T47D (cell line): ENCODE results near the gene C2CD3.
"Not testable (repeated sequence)": the region's sequence is repeated elsewhere in the genome, so short reads cannot be mapped to it uniquely, and the experiment has no call there.

Experiments used
- DNase-seq, 2 experiments: peaks; one replicate each; pipeline versions ENCODE4 v3.0.0 to v3.0.0-alpha.2; 2011 to 2012; ENCODE audit warnings: low read depth in 1 of 2, low spot score in 1 of 2
- JUND ChIP-seq: IDR thresholded peaks from 2 replicates; pipeline ENCODE4 v1.6.1; 2012; ENCODE audit warnings: low read depth
- in situ Hi-C: cut with HindIII; loops from 2 replicates; pipeline ENCODE4 v1.10.0; 2016; ENCODE audit warnings: low sequenced_read_pairs, low pct_unique_long_range_greater_than_20kb

The C2CD3 gene

DNA sequence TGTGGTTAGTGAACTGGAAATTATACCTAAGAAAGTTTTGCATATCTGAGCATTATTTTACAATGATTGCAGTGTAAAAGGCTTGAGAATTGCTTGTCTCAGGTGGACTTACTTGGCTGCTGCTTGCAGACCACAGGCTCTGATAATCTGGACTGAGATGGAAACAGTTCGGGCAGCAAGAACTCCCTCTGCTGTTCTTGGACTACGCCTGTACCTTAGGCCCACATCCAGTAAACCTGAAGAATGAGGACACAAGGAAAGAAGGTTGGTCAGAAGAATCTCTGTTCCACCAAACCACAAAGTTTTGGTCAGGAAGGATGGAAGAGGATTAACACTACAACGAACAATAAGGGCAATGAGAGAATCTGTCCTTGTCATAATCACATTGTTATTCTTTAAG lies 80.1 kb downstream of the C2CD3 start:
- in situ Hi-C loops, result no loop called here
- TF ChIP-seq JUND, result no peak
- peak in 1 of 2 experiments; percentile 59 for DNase-seq

DNA sequence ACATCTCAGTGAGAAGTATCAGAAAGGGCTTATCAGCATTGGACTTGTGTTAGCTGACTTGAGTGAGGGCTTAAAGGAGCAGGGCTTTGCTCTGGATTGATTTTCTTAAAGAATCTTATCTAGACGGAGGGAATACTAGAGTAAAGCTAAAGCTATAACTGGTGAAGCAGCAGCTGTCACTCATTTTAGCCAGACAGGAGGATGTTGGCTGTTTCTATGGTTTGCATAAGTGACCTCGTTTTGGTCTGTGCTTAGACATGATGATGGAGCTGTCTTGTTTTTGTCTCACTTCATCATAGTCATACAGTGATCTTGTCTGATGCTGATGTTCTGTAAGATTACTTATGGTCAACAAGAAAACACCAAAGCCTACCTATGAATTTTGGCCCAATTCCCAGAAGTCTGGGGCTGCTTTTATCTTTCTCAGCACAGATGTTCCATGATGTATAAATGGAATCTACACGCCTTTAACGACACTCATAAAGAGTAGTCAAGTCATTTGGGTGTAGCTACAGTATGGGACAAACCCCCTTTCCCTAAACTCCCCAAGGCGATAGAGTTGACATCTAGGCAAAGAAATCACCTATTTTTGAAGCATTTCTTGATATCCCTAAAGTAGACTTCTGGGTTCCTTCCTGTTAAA lies 84.4 kb downstream of the C2CD3 start:
- TF ChIP-seq JUND, result no peak
- in situ Hi-C loops, result no loop called here
- no peak for DNase-seq

GRCh38 chr11:74085542-74085892 lies 85.3 kb downstream of the C2CD3 start:
- DNase-seq, result no peak

DNA sequence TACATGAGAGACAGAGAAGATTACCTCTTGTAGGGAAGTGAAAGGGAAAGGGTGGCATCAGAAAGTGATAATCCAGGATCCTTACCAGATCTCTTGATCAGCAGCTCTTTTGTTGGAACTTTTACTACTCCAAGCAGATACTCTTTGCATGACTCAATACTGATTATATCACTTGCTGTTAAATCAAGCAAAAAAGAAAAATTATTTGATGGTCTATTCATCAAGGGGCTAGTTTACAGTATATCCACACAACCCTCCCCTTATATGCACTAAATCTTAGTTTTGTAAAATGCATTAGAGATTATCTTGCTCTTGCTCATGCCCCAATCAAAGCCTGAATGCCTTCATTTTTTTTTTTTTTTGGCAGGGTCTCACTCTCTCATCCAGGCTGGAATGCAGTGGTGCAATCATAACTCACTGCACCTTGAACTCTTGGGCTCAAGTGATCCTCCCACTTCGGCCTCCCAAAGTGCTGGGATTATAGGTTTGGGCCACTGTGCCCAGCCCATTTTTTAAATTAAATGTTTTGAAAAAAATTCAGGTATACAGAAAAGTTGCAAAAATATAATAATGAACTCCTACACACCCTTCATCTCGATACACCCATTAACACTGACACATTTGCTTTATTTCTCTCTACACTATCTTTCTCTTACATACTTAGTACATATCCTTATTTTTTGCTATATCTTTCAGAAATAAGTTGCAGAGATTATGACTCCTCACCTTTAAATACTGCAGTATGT lies 85.8 kb downstream of the C2CD3 start:
- DNase-seq, result no peak
- no peak for TF ChIP-seq JUND
- in situ Hi-C loops, result no loop called here

More at GRCh38 chr11:74085542-74085892, 85.3 kb downstream of the C2CD3 start:
- in situ Hi-C loops, result no loop called here
- no peak for TF ChIP-seq JUND

DNA sequence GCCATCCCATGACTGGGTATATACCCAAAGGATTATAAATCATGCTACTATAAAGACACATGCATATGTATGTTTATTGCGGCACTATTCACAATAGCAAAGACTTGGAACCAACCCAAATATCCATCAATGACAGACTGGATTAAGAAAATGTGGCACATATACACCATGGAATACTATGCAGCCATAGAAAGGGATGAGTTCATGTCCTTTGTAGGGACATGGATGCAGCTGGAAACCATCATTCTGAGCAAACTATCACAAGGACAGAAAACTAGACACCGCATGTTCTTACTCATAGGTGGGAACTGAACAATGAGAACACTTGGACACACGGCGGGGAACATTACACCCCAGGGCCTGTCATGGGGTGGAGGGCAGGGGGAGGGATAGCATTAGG lies 86.9 kb downstream of the C2CD3 start:
- in situ Hi-C loops, DNase-seq: not testable (repeated sequence)

DNA sequence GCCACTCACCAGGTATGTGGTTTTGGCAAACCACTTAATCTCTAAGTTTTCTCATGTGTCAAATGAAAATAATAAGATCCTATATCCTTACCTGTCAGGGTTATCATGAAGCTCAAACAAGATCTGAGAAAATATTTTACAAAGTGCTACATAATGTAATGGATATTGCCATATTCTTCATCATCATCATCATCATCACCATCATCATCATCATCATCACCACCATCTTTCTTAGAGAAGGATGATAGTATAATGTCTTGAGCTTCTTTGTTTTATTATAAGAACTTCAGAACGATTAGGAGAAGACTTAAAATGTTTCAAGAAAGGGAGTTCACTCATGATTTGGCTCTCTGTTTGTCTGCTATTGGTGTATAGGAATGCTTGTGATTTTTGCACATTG lies 89.4 kb downstream of the C2CD3 start:
- in situ Hi-C loops, result no loop called here

GRCh38 chr11:74077193-74077592 lies 93.6 kb downstream of the C2CD3 start:
- in situ Hi-C loops, result no loop called here
- DNase-seq, result no peak
- no peak for TF ChIP-seq JUND

More for the DNA sequence above, 89.4 kb downstream of the C2CD3 start:
- no peak for DNase-seq
- no peak for TF ChIP-seq JUND

DNA sequence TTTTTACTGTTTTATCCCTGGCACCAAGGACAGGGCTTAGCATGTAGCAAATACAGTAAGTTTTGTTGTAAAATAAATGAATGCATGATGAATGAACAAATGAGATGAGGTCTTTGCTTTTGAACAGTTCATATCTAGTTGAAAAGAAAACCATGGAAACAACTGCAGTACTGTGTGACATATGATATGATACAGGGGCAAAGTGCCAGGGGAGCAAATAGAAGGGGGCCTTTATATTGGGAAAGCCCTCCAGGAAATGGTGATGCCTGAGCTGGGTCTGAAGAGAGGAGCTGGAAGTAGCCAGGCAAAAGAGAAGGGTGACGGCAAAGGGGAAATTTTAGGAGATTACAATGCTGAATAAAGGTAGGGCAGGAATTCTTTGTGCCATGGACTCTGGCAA lies 98.1 kb downstream of the C2CD3 start:
- no peak for TF ChIP-seq JUND
- in situ Hi-C loops, result no loop called here
- DNase-seq, result no peak

DNA sequence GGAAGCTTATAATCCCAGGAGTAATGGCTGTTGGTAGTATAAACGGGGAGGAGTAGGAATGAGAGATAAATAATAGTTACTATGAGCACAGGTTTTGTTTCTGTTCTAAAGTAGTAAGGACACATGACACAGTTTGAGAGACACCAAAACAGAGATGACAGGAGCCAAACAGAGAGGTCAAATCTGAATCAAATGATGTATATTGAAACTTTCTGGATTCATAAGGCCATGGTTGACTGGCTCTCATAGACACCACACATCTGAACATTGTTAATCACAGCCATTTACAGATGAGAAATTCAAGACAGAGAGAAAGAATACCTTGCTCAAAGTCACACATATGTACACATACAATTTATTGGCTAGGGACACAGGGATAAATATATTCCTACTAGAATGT lies 98.5 kb downstream of the C2CD3 start:
- TF ChIP-seq JUND, result no peak
- no peak for DNase-seq
- in situ Hi-C loops, result no loop called here

- TF ChIP-seq JUND, result no peak
- in situ Hi-C loops, result no loop called here
- peak in 1 of 2 experiments; percentile 71 for DNase-seq
Measured at GRCh38 chr11:74070723-74071492, 99.9 kb downstream of the C2CD3 start.

- peak; percentile 26 to 94 for DNase-seq
- in situ Hi-C loops, result no loop called here
- TF ChIP-seq JUND, result peak; percentile 20; the same call in 1 of the 2 replicates
Measured at GRCh38 chr11:74069146-74070046, 101.4 kb downstream of the C2CD3 start.

- DNase-seq, result peak in 1 of 2 experiments; percentile 30
- in situ Hi-C loops, result not testable (repeated sequence)
Measured at GRCh38 chr11:74066663-74067062, 104.1 kb downstream of the C2CD3 start.

DNA sequence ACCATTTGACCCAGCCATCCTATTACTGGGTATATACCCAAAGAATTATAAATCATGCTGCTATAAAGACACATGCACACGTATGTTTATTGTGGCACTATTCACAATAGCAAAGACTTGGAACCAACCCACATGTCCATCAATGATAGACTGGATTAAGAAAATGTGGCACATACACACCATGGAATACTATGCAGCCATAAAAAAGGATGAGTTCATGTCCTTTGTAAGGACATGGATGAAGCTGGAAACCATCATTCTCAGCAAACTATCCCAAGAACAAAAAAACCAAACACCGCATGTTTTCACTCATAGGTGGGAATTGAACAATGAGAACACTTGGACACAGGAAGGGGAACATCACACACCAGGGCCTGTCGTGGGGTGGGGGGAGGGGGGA lies 105.3 kb downstream of the C2CD3 start:
- in situ Hi-C loops, result not testable (repeated sequence)

DNA sequence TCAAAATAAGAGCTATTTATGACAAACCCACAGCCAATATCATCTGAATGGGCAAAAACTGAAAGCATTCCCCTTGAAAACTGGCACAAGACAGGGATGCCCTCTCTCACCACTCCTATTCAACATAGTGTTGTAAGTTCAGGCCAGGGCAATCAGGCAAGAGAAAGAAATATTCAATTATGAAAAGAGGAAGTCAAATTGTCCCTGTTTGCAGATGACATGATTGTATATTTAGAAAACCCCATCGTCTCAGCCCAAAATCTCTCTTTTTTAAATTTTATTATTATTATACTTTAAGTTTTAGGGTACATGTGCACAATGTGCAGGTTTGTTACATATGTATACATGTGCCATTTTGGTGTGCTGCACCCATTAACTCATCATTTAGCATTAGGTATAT lies 107.2 kb downstream of the C2CD3 start:
- in situ Hi-C loops, DNase-seq: not testable (repeated sequence)

More for the DNA sequence above, 105.3 kb downstream of the C2CD3 start:
- DNase-seq, result not testable (repeated sequence)

DNA sequence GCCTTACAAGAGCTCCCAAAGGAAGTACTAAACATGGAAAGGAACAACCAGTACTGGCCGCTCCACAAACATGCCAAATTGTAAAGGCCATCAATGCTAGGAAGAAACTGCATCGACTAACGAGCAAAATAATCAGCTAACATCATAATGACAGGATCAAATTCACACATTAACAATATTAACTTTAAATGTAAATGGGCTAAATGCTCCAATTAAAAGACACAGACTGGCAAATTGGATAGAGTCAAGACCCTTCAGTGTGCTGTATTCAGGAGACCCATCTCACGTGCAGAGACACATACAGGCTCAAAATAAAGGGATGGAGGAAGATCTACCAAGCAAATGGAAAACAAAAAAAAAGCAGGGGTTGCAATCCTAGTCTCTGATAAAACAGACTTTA lies 109.2 kb downstream of the C2CD3 start:
- DNase-seq, in situ Hi-C loops: not testable (repeated sequence)
